Adrenal gland (tissue), 12 donors: ENCODE results near the gene NECTIN1. TPM values are rescaled to one million over a fixed set of nuclear protein-coding genes. Genes with fewer than 3 reads are reported as not detected.

Experiments
- DNase-seq, 7 donors: peaks; one replicate each; pipeline ENCODE4 v3.0.0-alpha.2; 2019 to 2020
- H3K27ac ChIP-seq, 5 donors: fragments of 200-600 bp; sonication (generic) in 4 of 5; 1 replicate in 3 of 5; 2 replicates in 2 of 5; pipeline versions ENCODE4 v1.5.1 to v1.8.0; 2016 to 2020; ENCODE audit warnings: mild to moderate bottlenecking in 1 of 5
- H3K27me3 ChIP-seq: fragments of 200-600 bp; 2 replicates; pipeline ENCODE4 v1.8.0; 2021
- H3K36me3 ChIP-seq, 2 donors: fragments of 200-600 bp; replicated peaks in 1 of 2; 1 replicate in 1 of 2; 2 replicates in 1 of 2; pipeline versions ENCODE4 v1.5.1 to v1.8.0; 2018 to 2022
- H3K4me1 ChIP-seq, 2 donors: fragments of 200-600 bp; replicated peaks in 1 of 2; 1 replicate in 1 of 2; 2 replicates in 1 of 2; pipeline versions ENCODE4 v1.5.1 to v1.8.0; 2018 to 2021
- H3K4me3 ChIP-seq, 4 donors: fragments of 200-600 bp; sonication (generic) in 3 of 4; one replicate each; pipeline ENCODE4 v1.5.1; 2016 to 2018
- H3K9me3 ChIP-seq, 3 donors: fragments of 200-600 bp; sonication (generic) in 1 of 3; replicated peaks in 1 of 3; 1 replicate in 2 of 3; 2 replicates in 1 of 3; pipeline versions ENCODE4 v1.5.1 to v1.8.0; 2016 to 2021
- POLR2A ChIP-seq, 2 donors: fragments of 450-650 bp; IDR thresholded peaks; one replicate each; pipeline ENCODE4 v1.6.1; 2017; ENCODE audit warnings: antibody characterized with exemption in 2 of 2, mild to moderate bottlenecking in 2 of 2, moderate library complexity in 1 of 2
- WGBS, 4 donors: extraction: QIAGEN DNeasy Blood & Tissue Kit in 2 of 4; methylation state at CpG; one replicate each; pipeline versions ENCODE4 v1.1.5 to v1.1.7; 2013 to 2017; 5-methylcytosine and 5-hydroxymethylcytosine counted together
- intact Hi-C, 2 donors: fragments of 100-400 bp; cut with DNase I; formaldehyde crosslinking; loops; one replicate each; pipeline versions ENCODE4 v1.14.1 to v1.15.0; 2022 to 2023
- polyA plus RNA-seq, 3 donors: library from polyadenylated mRNA; stranded (reverse); fragments of 200-250 nt in 2 of 3; fragments of 350-450 nt in 1 of 3; fragmentation: Illumina TruSeq in 1 of 3; extraction: RNeasy Lipid Tissue Mini Kit (QIAGEN cat#74804) in 1 of 3; gene quantifications; one replicate each; pipeline ENCODE4 v1.2.3, GENCODE V29; 2013 to 2014
- total RNA-seq, 9 donors: library from RNA; depleted of rRNA in 4 of 9; stranded (reverse); fragments of >200 nt in 4 of 9; fragments of 120-200 nt in 1 of 9; fragmentation: NEBNext Ultra II Directional in 1 of 9; extraction: Animal tissue kit (Norgen Biotek cat#: 25700) in 1 of 9; gene quantifications; one replicate each; pipeline versions ENCODE4 v1.1.0 to v1.2.4, GENCODE V29; 2013 to 2023
- TF ChIP-seq, protein P1 (sequence below), 6 experiments: fragments of 450-650 bp in 4 of 6; fragments of 200-600 bp in 2 of 6; sonication (generic) in 1 of 6; IDR thresholded peaks; 1 replicate in 5 of 6; 2 replicates in 1 of 6; pipeline versions ENCODE4 v1.5.1 to v1.8.0; 2016 to 2021; ENCODE audit warnings: antibody characterized with exemption in 6 of 6, mild to moderate bottlenecking in 2 of 6, moderate library complexity in 1 of 6
- donor health status: healthy with polysubstance abuse.
- donor health status: Bipolar disorder and iron deficiency.
- donor health status: DM: yes; HTN: yes; CAD: no.
- donor health status: DM: no; HTN: no; CAD: no.
- donor health status: DM: no; HTN: no; CAD: no.
- donor health status: DM: yes; HTN: yes; CAD: no.

The NECTIN1 gene
- total and polyA plus RNA-seq, 12 donors: 1.6 to 19.6 (median 5.4) TPM

DNA sequence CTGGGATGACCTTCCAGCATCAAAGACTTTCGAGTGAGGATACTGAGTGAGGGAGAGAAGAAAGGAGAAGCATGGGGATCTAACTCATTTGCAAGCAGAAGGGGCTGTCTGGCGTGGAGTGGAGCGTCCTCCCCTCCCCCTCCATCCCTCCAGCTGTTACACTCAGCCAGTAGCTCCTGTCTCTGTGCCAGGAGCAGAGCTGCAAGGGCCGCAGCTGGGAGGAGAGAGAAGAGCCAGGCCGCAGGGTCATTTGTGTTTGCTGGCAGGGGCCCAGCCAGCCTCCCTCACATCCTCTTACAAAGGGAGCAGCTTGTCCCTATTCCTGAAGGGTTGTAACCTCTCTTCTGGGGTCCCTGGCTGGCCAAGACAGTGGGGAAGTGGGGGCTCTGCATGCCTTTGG lies 57.9 kb downstream of the NECTIN1 start:
- no peaks in the 10 kb centered on the region for H3K9me3 ChIP-seq
- no peaks in the 10 kb centered on the region for H3K27me3 ChIP-seq
- DNase-seq: peak; percentile 51 to 89 (median 74)
- H3K4me3 ChIP-seq: no peak overlapping the region
- H3K27ac ChIP-seq: peak overlapping the region in 1 of 5 donors; percentile 77
- peaks cover 0 to 25% of the 10 kb centered on the region in 2 donors for H3K4me1 ChIP-seq
- H3K36me3 ChIP-seq: peaks cover 0 to 5% of the 10 kb centered on the region in 2 donors
- intact Hi-C loops: no loop called here
- TF ChIP-seq, protein P1, sequence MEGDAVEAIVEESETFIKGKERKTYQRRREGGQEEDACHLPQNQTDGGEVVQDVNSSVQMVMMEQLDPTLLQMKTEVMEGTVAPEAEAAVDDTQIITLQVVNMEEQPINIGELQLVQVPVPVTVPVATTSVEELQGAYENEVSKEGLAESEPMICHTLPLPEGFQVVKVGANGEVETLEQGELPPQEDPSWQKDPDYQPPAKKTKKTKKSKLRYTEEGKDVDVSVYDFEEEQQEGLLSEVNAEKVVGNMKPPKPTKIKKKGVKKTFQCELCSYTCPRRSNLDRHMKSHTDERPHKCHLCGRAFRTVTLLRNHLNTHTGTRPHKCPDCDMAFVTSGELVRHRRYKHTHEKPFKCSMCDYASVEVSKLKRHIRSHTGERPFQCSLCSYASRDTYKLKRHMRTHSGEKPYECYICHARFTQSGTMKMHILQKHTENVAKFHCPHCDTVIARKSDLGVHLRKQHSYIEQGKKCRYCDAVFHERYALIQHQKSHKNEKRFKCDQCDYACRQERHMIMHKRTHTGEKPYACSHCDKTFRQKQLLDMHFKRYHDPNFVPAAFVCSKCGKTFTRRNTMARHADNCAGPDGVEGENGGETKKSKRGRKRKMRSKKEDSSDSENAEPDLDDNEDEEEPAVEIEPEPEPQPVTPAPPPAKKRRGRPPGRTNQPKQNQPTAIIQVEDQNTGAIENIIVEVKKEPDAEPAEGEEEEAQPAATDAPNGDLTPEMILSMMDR (IDR thresholded peaks at IDR 0.05): no peak
- TF ChIP-seq POLR2A (IDR thresholded peaks at IDR 0.05): no peak
- WGBS, 4 donors: 26 to 46% (median 38%) methylated on average over 5 of the region's 5 CpGs

DNA sequence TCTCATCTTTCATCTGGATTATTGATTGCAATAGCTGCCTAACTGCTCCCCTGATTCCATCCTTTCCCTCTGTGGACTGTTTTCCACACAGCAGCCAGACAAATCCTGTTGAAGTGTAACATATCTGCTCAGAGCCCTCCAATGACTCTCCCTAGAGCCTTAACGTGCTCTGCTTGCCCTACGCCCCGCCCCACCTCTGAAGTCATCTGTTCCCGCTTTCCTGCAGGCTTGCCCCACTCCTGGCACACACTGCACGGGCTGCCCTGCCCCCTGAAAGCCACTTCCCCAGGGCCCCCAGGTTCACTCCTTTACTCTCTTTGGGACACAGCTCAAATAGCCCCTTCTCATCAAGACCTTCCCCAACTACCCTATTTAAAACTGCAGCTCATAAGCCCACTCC lies 59.5 kb downstream of the NECTIN1 start:
- peaks cover 0 to 25% of the 10 kb centered on the region in 2 donors for H3K4me1 ChIP-seq
- no peaks in the 10 kb centered on the region for H3K27me3 ChIP-seq
- intact Hi-C loops: loop anchor here (5.0 to 10.0 kb wide), 5 partner anchors 63 to 495 kb away; no protein-coding TSS in a partner anchor
- no peak overlapping the region for H3K4me3 ChIP-seq
- no peak for TF ChIP-seq POLR2A (IDR thresholded peaks at IDR 0.05)
- TF ChIP-seq, protein P1 (IDR thresholded peaks at IDR 0.05): no peak
- H3K36me3 ChIP-seq: no peaks in the 10 kb centered on the region
- WGBS, 4 donors: 79 to 84% (median 83%) methylated on average over 5 of the region's 5 CpGs
- no peaks in the 10 kb centered on the region for H3K9me3 ChIP-seq
- DNase-seq: no peak
- H3K27ac ChIP-seq: no peak overlapping the region

DNA sequence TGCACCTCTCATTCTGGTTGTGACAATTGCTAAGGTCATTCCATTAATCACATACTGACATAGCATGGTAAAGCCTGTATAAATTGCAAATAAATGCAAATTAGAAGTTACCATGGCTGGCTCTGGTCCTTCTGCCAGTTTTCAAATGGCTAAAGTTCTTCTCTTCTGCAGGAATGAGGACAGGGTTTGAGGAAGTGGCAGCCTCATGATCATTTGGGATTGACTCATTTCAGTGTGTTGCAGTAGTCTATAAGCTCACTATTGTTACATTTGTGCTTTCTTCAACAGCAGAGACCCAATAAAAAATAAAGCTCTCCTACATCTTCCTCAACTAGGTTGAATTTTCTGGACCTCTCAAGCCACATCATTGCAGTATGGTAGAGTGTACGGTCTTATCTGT lies 60.3 kb downstream of the NECTIN1 start:
- peaks cover 0 to 21% of the 10 kb centered on the region in 2 donors for H3K4me1 ChIP-seq
- WGBS, 4 donors: 80 to 93% (median 89%) methylated on average over 1 of the region's 1 CpG
- H3K27me3 ChIP-seq: no peaks in the 10 kb centered on the region
- H3K27ac ChIP-seq: no peak overlapping the region
- H3K36me3 ChIP-seq: no peaks in the 10 kb centered on the region
- TF ChIP-seq, protein P1 (IDR thresholded peaks at IDR 0.05): no peak
- TF ChIP-seq POLR2A (IDR thresholded peaks at IDR 0.05): no peak
- H3K4me3 ChIP-seq: no peak overlapping the region
- intact Hi-C loops: loop anchor here (5.0 to 10.0 kb wide), 5 partner anchors 64 to 496 kb away; no protein-coding TSS in a partner anchor
- no peak for DNase-seq
- no peaks in the 10 kb centered on the region for H3K9me3 ChIP-seq

DNA sequence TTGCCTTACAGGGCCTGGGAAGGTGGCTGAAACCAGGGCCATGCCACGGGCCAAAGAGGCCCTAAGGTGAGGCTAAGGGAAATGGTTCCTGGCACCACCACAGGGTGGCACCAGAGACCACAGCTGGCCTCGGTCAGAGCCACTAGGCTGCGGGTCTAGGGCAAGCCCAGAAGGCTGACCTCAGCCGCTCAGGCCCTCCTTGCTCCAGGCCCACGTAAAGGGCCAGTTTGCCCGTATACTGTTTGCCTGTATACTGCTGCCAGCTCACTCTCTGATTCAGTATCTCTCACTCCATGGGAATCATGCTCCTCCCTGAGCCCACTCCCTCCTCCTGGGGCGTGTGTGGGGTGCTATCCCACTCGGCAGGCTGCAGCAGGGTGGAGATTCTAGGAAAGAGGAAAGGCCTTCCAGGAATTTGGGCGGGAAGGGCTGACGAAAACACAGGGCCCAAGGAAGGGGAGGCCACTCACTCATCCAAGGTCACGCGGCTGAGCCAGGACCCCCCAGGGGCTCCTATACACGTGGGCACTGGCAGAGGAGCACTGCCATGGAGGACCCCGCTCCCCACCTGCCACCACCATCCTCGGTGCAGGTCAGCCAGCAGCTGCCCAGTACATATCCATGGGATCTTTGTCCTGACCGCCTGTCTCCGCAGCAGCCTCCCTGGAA lies 62.4 kb downstream of the NECTIN1 start:
- peak; percentile 72 to 91 (median 83) for DNase-seq
- Histone ChIP-seq H3K4me3 (no peak overlapping the region), H3K27me3 (no peaks in the 10 kb centered on the region), H3K4me1 (peaks cover 0 to 9% of the 10 kb centered on the region in 2 donors), H3K9me3 (no peaks in the 10 kb centered on the region), H3K36me3 (no peaks in the 10 kb centered on the region), H3K27ac (peak overlapping the region in 1 of 5 donors; percentile 16)
- 27 to 66% (median 43%) methylated on average over 9 to 17 of the region's 17 CpGs for WGBS, 4 donors
- TF ChIP-seq, protein P1 (IDR thresholded peaks at IDR 0.05): peak; percentile 92 to 99 (median 97)
- no peak for TF ChIP-seq POLR2A (IDR thresholded peaks at IDR 0.05)
- intact Hi-C loops: loop anchor here (2.0 to 10.0 kb wide), 6 partner anchors 66 to 498 kb away; no protein-coding TSS in a partner anchor
